ENCODE data around the gene EHBP1.

DNA sequence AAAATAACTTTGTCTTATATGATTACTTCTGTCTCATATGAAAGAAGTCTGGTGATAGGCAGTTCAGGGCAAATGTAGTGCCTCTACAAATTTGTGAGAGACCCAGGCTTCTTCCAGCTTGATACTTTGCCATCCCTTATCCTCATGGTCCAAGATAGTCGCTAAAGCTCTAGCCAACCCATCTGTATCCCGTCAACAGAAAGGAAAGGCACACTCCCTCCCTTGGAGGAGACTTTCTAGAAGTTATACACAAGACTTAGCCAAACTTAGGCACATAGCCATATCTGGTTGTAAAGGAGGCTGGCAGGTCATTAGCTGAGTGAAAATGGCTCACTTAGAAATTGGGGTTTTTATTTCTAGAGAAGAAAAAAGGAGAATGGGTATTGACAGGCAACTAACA is 14.3 kb upstream of the EHBP1 start:
- TF ChIP-seq, protein P1, sequence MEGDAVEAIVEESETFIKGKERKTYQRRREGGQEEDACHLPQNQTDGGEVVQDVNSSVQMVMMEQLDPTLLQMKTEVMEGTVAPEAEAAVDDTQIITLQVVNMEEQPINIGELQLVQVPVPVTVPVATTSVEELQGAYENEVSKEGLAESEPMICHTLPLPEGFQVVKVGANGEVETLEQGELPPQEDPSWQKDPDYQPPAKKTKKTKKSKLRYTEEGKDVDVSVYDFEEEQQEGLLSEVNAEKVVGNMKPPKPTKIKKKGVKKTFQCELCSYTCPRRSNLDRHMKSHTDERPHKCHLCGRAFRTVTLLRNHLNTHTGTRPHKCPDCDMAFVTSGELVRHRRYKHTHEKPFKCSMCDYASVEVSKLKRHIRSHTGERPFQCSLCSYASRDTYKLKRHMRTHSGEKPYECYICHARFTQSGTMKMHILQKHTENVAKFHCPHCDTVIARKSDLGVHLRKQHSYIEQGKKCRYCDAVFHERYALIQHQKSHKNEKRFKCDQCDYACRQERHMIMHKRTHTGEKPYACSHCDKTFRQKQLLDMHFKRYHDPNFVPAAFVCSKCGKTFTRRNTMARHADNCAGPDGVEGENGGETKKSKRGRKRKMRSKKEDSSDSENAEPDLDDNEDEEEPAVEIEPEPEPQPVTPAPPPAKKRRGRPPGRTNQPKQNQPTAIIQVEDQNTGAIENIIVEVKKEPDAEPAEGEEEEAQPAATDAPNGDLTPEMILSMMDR (IDR thresholded peaks at IDR 0.05), result no peak
- TF ChIP-seq POLR2AphosphoS5 (IDR thresholded peaks at IDR 0.05), result no peak
